H1 (cell line): ENCODE data around the gene PHTF2. TPM values are rescaled to one million over a fixed set of nuclear protein-coding genes. Genes with fewer than 3 reads are reported as not detected.

ENCODE experiments used
- CHD7 ChIP-seq: fragments of 300-600 bp; sonication (generic); IDR thresholded peaks from 2 replicates; pipeline ENCODE4 v1.7.1; 2012; ENCODE audit warnings: low read length, moderate library complexity, mild to moderate bottlenecking, inconsistent platforms; ENCODE audit not compliant: insufficient replicate concordance
- RAD21 ChIP-seq, 2 experiments: IDR thresholded peaks in 1 of 2; conservative IDR thresholded peaks in 1 of 2; 2 replicates each; pipeline ENCODE4 v1.6.1; 2011; ENCODE audit warnings: low read depth in 2 of 2, low read length in 2 of 2, improper control_type of control experiment in 1 of 2, inconsistent platforms in 1 of 2, mild to moderate bottlenecking in 1 of 2, moderate library complexity in 1 of 2
- SRF ChIP-seq: IDR thresholded peaks from 2 replicates; pipeline ENCODE4 v1.6.1; 2011; ENCODE audit warnings: mild to moderate bottlenecking, low read depth, low read length, moderate library complexity
- polyA plus RNA-seq, 7 experiments: library from polyadenylated mRNA; depleted of rRNA in 3 of 7; stranded (reverse) in 5 of 7; unstranded in 2 of 7; fragments of >200 nt in 5 of 7; fragments of 200-250 nt in 2 of 7; gene quantifications; 1 replicate in 5 of 7; 2 replicates in 1 of 7; 4 replicates in 1 of 7; pipeline versions ENCODE4 v1.2.1 to v1.2.3, GENCODE V29; 2011 to 2013; ENCODE audit warnings: missing spikeins in 2 of 7, mixed read lengths in 2 of 7
- total RNA-seq: library from RNA; stranded (reverse); fragmentation: NEBNext Ultra II Directional; extraction: Animal tissue kit (Norgen Biotek cat#: 25700); gene quantifications from 2 replicates; pipeline ENCODE4 v1.2.1, GENCODE V29; 2021

The PHTF2 gene
- total and polyA plus RNA-seq, 2 of the 8 experiments (the other 6 are each of a cell fraction or from before 2014, with no cell fraction given), result 9.0 to 25.4 TPM

DNA sequence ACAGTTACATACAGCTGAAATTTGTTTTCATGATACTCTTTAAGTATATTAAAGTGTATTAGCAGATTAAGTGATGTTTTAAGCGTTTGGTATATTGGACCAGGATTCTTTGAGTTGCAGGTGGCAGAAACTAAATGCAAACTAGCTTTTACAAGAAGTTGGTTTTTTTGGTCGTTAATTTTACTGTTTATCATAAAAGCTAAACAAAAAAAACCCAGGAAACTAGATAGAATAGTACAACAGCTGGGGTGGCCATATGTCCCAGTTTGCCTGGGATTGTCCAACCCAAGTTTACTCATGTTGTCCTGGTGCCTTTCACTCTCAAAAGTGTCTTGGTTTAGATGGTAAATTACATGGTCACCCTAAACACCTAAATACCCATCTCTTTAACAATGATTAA lies 108.7 kb downstream of the PHTF2 start (continued):
- TF ChIP-seq RAD21 (IDR thresholded peaks at IDR 0.05 in 1 of 2, conservative IDR thresholded peaks at IDR 0.05 in 1 of 2; ENCODE audit: low read depth in 2 of 2, low read length in 2 of 2), result no peak
- no peak for TF ChIP-seq CHD7
- TF ChIP-seq SRF, result no peak
